HEK293 (cell line): ENCODE measurements around the gene GMDS.
A peak's percentile ranks its signal among the peaks of the same experiment; 100 is the strongest.

Source experiments
- CTCF ChIA-PET: fragments of 350-600 bp; formaldehyde crosslinking; extraction: SDS; loops from one replicate; lab custom pipeline; 2021; ENCODE audit warnings: antibody characterized with exemption; lab: Yijun Ruan, JAX
- POLR2A ChIA-PET: fragments of 300-600 bp; formaldehyde crosslinking; extraction: SDS; loops from one replicate; lab custom pipeline; 2020; ENCODE audit warnings: antibody characterized with exemption, inconsistent platforms; lab: Yijun Ruan, JAX
- H3K27ac ChIP-seq: fragments of 200-500 bp; sonication (Bioruptor generic); 2 replicates; pipeline ENCODE4 v1.5.1; 2014; ENCODE audit warnings: low read depth, low read length, control low read depth, inconsistent platforms; ENCODE audit errors: extremely low read depth
- H3K36me3 ChIP-seq, 2 experiments: fragments of 200-500 bp in 1 of 2; sonication (Bioruptor generic) in 1 of 2; 1 replicate in 1 of 2; 2 replicates in 1 of 2; pipeline ENCODE4 v1.5.1; 2014 to 2017; ENCODE audit warnings: inconsistent platforms in 2 of 2, low read length in 2 of 2; ENCODE audit not compliant: control insufficient read depth in 2 of 2, insufficient read depth in 1 of 2
- H3K4me1 ChIP-seq: fragments of 200-500 bp; sonication (Bioruptor generic); 2 replicates; pipeline ENCODE4 v1.5.1; 2014; ENCODE audit warnings: mild to moderate bottlenecking, low read length, inconsistent platforms; ENCODE audit not compliant: control insufficient read depth, insufficient read depth
- H3K4me3 ChIP-seq: 2 replicates; pipeline ENCODE4 v1.5.1; 2011; ENCODE audit warnings: low read depth, mild to moderate bottlenecking, control low read depth, low read length, moderate library complexity
- H3K9me3 ChIP-seq: fragments of 200-500 bp; sonication (Bioruptor generic); 2 replicates; pipeline ENCODE4 v1.5.1; 2014; ENCODE audit warnings: low read depth, low read length, inconsistent platforms; ENCODE audit not compliant: control insufficient read depth, insufficient read depth
- GFI1B ChIP-seq: fragments of 450-650 bp; formaldehyde crosslinking; IDR thresholded peaks from 2 replicates; pipeline ENCODE4 v1.5.1; 2016; ENCODE audit warnings: missing biosample characterization, missing genetic modification characterization
- GLI4 ChIP-seq: fragments of 450-650 bp; formaldehyde crosslinking; IDR thresholded peaks from 2 replicates; pipeline ENCODE4 v1.5.1; 2016; ENCODE audit warnings: missing biosample characterization, missing genetic modification characterization
- GLIS1 ChIP-seq: fragments of 450-650 bp; formaldehyde crosslinking; IDR thresholded peaks from 2 replicates; pipeline ENCODE4 v1.5.1; 2016; ENCODE audit warnings: missing biosample characterization, missing genetic modification characterization
- IKZF3 ChIP-seq: fragments of 450-650 bp; IDR thresholded peaks from 2 replicates; pipeline ENCODE4 v1.5.0; 2018; ENCODE audit warnings: missing biosample characterization, mild to moderate bottlenecking, missing genetic modification characterization, moderate library complexity
- KLF10 ChIP-seq: fragments of 450-650 bp; IDR thresholded peaks from 2 replicates; pipeline ENCODE4 v1.5.1; 2018; ENCODE audit warnings: missing biosample characterization, mild to moderate bottlenecking, missing genetic modification characterization
- KLF9 ChIP-seq: fragments of 450-650 bp; formaldehyde crosslinking; IDR thresholded peaks from 2 replicates; pipeline ENCODE4 v1.5.1; 2016; ENCODE audit warnings: missing biosample characterization, missing genetic modification characterization, low read depth
- RBAK ChIP-seq: fragments of 450-650 bp; formaldehyde crosslinking; IDR thresholded peaks from 2 replicates; pipeline ENCODE4 v1.5.1; 2016; ENCODE audit warnings: missing biosample characterization, missing genetic modification characterization
- WT1 ChIP-seq: fragments of 450-650 bp; formaldehyde crosslinking; IDR thresholded peaks from 2 replicates; pipeline ENCODE4 v1.5.1; 2016; ENCODE audit warnings: missing biosample characterization, missing genetic modification characterization
- ZBTB1 ChIP-seq: fragments of 450-650 bp; formaldehyde crosslinking; IDR thresholded peaks from 2 replicates; pipeline ENCODE4 v1.5.1; 2016; ENCODE audit warnings: missing biosample characterization, missing genetic modification characterization
- ZEB2 ChIP-seq: fragments of 450-650 bp; formaldehyde crosslinking; IDR thresholded peaks from 2 replicates; pipeline ENCODE4 v1.5.1; 2016; ENCODE audit warnings: missing biosample characterization, missing genetic modification characterization
- ZFP41 ChIP-seq: fragments of 450-650 bp; formaldehyde crosslinking; IDR thresholded peaks from 2 replicates; pipeline ENCODE4 v1.5.1; 2016; ENCODE audit warnings: missing biosample characterization, missing genetic modification characterization, borderline replicate concordance
- ZNF121 ChIP-seq: fragments of 450-650 bp; formaldehyde crosslinking; IDR thresholded peaks from 2 replicates; pipeline ENCODE4 v1.5.1; 2016; ENCODE audit warnings: missing biosample characterization, missing genetic modification characterization
- ZNF202 ChIP-seq: fragments of 450-650 bp; formaldehyde crosslinking; IDR thresholded peaks from 2 replicates; pipeline ENCODE4 v1.5.1; 2016; ENCODE audit warnings: missing biosample characterization, missing genetic modification characterization, borderline replicate concordance
- ZNF239 ChIP-seq: fragments of 450-650 bp; formaldehyde crosslinking; IDR thresholded peaks from 2 replicates; pipeline ENCODE4 v1.5.1; 2016; ENCODE audit warnings: missing biosample characterization, missing genetic modification characterization
- ZNF24 ChIP-seq: fragments of 450-650 bp; formaldehyde crosslinking; IDR thresholded peaks from 2 replicates; pipeline ENCODE4 v1.5.1; 2016; ENCODE audit warnings: missing biosample characterization, missing genetic modification characterization
- ZNF335 ChIP-seq: fragments of 450-650 bp; formaldehyde crosslinking; conservative IDR thresholded peaks from 2 replicates; pipeline ENCODE4 v1.5.1; 2016; ENCODE audit warnings: missing biosample characterization, missing genetic modification characterization
- ZNF449 ChIP-seq: fragments of 450-650 bp; formaldehyde crosslinking; IDR thresholded peaks from 2 replicates; pipeline ENCODE4 v1.5.1; 2017; ENCODE audit warnings: missing biosample characterization, mild to moderate bottlenecking, missing genetic modification characterization, moderate library complexity
- ZNF514 ChIP-seq: fragments of 450-650 bp; formaldehyde crosslinking; IDR thresholded peaks from 2 replicates; pipeline ENCODE4 v1.5.1; 2016; ENCODE audit warnings: missing biosample characterization, missing genetic modification characterization
- ZNF677 ChIP-seq: fragments of 450-650 bp; IDR thresholded peaks from 2 replicates; pipeline ENCODE4 v1.5.0; 2018; ENCODE audit warnings: missing biosample characterization, mild to moderate bottlenecking, missing genetic modification characterization, moderate library complexity
- ZNF704 ChIP-seq: fragments of 450-650 bp; formaldehyde crosslinking; IDR thresholded peaks from 2 replicates; pipeline ENCODE4 v1.5.1; 2016; ENCODE audit warnings: missing biosample characterization, missing genetic modification characterization
- ZNF707 ChIP-seq: fragments of 450-650 bp; formaldehyde crosslinking; IDR thresholded peaks from 2 replicates; pipeline ENCODE4 v1.5.1; 2016; ENCODE audit warnings: missing biosample characterization, missing genetic modification characterization
- ZNF837 ChIP-seq: fragments of 450-650 bp; formaldehyde crosslinking; IDR thresholded peaks from 2 replicates; pipeline ENCODE4 v1.5.1; 2016; ENCODE audit warnings: missing biosample characterization, missing genetic modification characterization
- ZSCAN4 ChIP-seq: fragments of 450-650 bp; formaldehyde crosslinking; IDR thresholded peaks from 2 replicates; pipeline ENCODE4 v1.5.1; 2017; ENCODE audit warnings: missing biosample characterization, missing genetic modification characterization

Gene GMDS

DNA sequence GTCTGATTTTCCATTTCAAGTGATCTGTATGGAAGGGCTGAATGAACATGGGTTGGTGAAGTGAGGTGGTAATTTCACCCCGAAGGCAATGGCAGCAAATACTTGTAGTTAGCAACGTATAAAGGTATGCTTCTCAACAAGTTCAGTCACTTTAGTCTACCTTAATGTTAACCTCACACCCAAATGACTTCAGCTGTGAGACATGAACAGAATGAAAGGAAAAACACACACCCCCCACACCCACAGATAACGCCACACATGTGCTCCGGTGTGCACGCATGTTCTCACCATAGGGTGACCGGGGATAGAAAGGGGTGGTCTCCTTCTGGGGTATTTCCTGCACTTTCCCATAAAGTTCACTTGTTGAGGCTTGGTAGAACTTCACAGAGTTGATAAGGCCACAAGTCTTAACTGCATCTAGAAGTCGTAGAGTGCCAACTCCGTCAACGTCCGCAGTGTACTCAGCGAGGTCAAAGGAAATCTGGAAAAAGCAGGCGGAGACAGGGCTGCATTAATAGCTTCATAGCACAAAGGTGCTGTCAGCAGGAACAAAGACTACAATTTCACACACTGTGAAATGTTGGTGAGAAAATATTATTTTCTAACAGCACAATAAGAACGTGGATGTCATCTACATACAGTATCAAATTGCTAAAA is 284.8 kb downstream of the GMDS start:
- H3K4me3 ChIP-seq = no peak overlapping the region
- ChIA-PET POLR2A (no interaction called here), CTCF (interaction anchor here (0.6 to 0.8 kb wide), 2 partner anchors 57 to 224 kb away, joined by 3 to 4 read pairs; no protein-coding TSS in a partner anchor)
- H3K27ac ChIP-seq = no peak overlapping the region
- H3K4me1 ChIP-seq = peaks cover 13% of the 10 kb centered on the region
- no peaks in the 10 kb centered on the region for H3K9me3 ChIP-seq
- no peaks in the 10 kb centered on the region; a peak in 1 of 3 replicates for H3K36me3 ChIP-seq
- TF ChIP-seq ZNF24 (tag by site-specific recombination) (no peak), GFI1B (tag by site-specific recombination) (no peak), GLIS1 (tag by site-specific recombination) (no peak), ZEB2 (no peak), ZNF707 (no peak), GLI4 (tag by site-specific recombination) (no peak), RBAK (tag by site-specific recombination) (no peak), ZNF704 (no peak), ZFP41 (tag by site-specific recombination) (no peak), KLF9 (tag by site-specific recombination) (no peak), ZNF677 (tag by site-specific recombination) (no peak), ZBTB1 (tag by site-specific recombination) (no peak), KLF10 (no peak), WT1 (tag by site-specific recombination) (no peak), ZNF514 (tag by site-specific recombination) (no peak), ZNF837 (tag by site-specific recombination) (no peak), ZSCAN4 (tag by site-specific recombination) (no peak), ZNF239 (no peak)

- Histone ChIP-seq H3K4me1 (peaks cover 13% of the 10 kb centered on the region), H3K4me3 (no peak overlapping the region), H3K27ac (no peak overlapping the region; the same call in 1 of the 2 replicates), H3K9me3 (no peaks in the 10 kb centered on the region), H3K36me3 (no peaks in the 10 kb centered on the region; a peak in 1 of 3 replicates)
- TF ChIP-seq ZNF202 (no peak), IKZF3 (tag by site-specific recombination) (peak; percentile 73), ZNF335 (peak; percentile 76)
- ChIA-PET POLR2A (no interaction called here), CTCF (interaction anchor here (0.7 kb wide), 1 partner anchor 18 kb away, joined by 3 read pairs; no protein-coding TSS in a partner anchor)
Measured at GRCh38 chr6:1958257-1958656, 287.1 kb downstream of the GMDS start.

DNA sequence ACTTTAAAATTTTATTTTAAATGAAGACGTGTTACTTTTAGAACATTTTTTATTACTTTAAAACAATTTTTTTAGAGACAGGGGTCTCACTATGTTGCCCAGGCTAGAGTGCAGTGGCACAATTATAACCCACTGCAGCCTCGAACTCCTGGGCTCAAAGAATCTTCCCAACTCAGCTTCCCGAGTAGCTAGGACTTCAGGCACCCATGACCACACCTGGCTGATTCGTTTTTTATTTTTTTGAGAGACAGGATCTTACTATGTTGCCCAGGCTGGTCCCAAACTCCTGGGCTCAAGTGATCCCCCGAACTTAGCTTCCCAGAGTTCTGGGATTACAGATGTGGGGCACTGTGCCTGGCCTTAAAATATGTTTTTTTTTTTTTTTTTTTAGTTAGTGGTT is 287.7 kb downstream of the GMDS start:
- no peaks in the 10 kb centered on the region for H3K9me3 ChIP-seq
- peaks cover 13% of the 10 kb centered on the region for H3K4me1 ChIP-seq
- H3K27ac ChIP-seq = no peak overlapping the region
- H3K36me3 ChIP-seq = no peaks in the 10 kb centered on the region; a peak in 1 of 3 replicates
- POLR2A ChIA-PET = no interaction called here
- TF ChIP-seq ZNF449 (tag by site-specific recombination) (no peak), ZNF121 (peak; percentile 97)
- CTCF ChIA-PET = no interaction called here
- H3K4me3 ChIP-seq = no peak overlapping the region
